CD4-positive, CD25-positive, alpha-beta regulatory T cell (primary cell): Measurements from ENCODE around the gene ABCB4. TPM values are rescaled to one million over a fixed set of nuclear protein-coding genes. Genes with fewer than 3 reads are reported as not detected.
A peak's percentile ranks its signal among the peaks of the same experiment; 100 is the strongest.

Experiments used
- ATAC-seq, 2 donors: fragments of 150-1000 bp; cut with Tn5 transposase; one replicate each; pipeline ENCODE4 v1.10.0; 2021; ENCODE audit warnings: low read depth in 2 of 2, moderate number of reproducible peaks in 2 of 2, moderate library complexity in 1 of 2
- DNase-seq, 3 donors: peaks; one replicate each; pipeline versions ENCODE4 v3.0.0 to v3.0.0-alpha.2; 2012 to 2022; ENCODE audit warnings: mixed read lengths in 1 of 3
- H3K27ac ChIP-seq: one replicate; pipeline ENCODE4 v1.7.0; 2013; ENCODE audit warnings: mild to moderate bottlenecking, low read length; ENCODE audit not compliant: insufficient read depth, poor library complexity, severe bottlenecking
- H3K27me3 ChIP-seq: one replicate; pipeline ENCODE4 v1.7.0; 2013; ENCODE audit warnings: low read length; ENCODE audit not compliant: control insufficient read depth, insufficient read depth
- H3K36me3 ChIP-seq: one replicate; pipeline ENCODE4 v1.7.0; 2013; ENCODE audit warnings: mild to moderate bottlenecking, low read length, moderate library complexity; ENCODE audit not compliant: control insufficient read depth, insufficient read depth
- H3K4me1 ChIP-seq: 2 replicates; pipeline ENCODE4 v1.7.0; 2013; ENCODE audit warnings: mild to moderate bottlenecking, low read length; ENCODE audit not compliant: insufficient read depth, control insufficient read depth, poor library complexity, severe bottlenecking
- H3K4me3 ChIP-seq: one replicate; pipeline ENCODE4 v1.7.0; 2013; ENCODE audit warnings: low read depth, mild to moderate bottlenecking, low read length, moderate library complexity
- H3K9me3 ChIP-seq, 2 experiments: 1 replicate in 1 of 2; 2 replicates in 1 of 2; pipeline ENCODE4 v1.7.0; 2013; ENCODE audit warnings: low read length in 2 of 2, mild to moderate bottlenecking in 1 of 2, moderate library complexity in 1 of 2; ENCODE audit not compliant: control insufficient read depth in 2 of 2
- H3K27ac Mint-ChIP-seq, 3 donors: one replicate each; pipeline ENCODE4 v1.8.0; 2020 to 2022; ENCODE audit warnings: mild to moderate bottlenecking in 3 of 3, mixed read lengths in 3 of 3, moderate library complexity in 2 of 3
- H3K27me3 Mint-ChIP-seq: one replicate; pipeline ENCODE4 v1.8.0; 2022; ENCODE audit warnings: mild to moderate bottlenecking, mixed read lengths
- H3K36me3 Mint-ChIP-seq: one replicate; pipeline ENCODE4 v1.8.0; 2020; ENCODE audit warnings: mixed read lengths
- H3K4me1 Mint-ChIP-seq, 4 donors: one replicate each; pipeline ENCODE4 v1.8.0; 2020 to 2022; ENCODE audit warnings: mixed read lengths in 4 of 4, mild to moderate bottlenecking in 1 of 4
- H3K4me3 Mint-ChIP-seq, 4 donors: one replicate each; pipeline ENCODE4 v1.8.0; 2020 to 2022; ENCODE audit warnings: mild to moderate bottlenecking in 4 of 4, mixed read lengths in 4 of 4, moderate library complexity in 3 of 4
- H3K9me3 Mint-ChIP-seq, 7 donors: one replicate each; pipeline ENCODE4 v1.8.0; 2020 to 2022; ENCODE audit warnings: mixed read lengths in 7 of 7, mild to moderate bottlenecking in 3 of 7, moderate library complexity in 2 of 7
- polyA plus RNA-seq, 4 donors: library from polyadenylated mRNA; unstranded; fragments of 300-500 nt; fragmentation: Illumina TruSeq; gene quantifications; one replicate each; pipeline ENCODE4 v1.2.3, GENCODE V29; 2021
- total RNA-seq: library from RNA; stranded (reverse); gene quantifications from one replicate; pipeline ENCODE4 v1.2.3, GENCODE V29; 2022

Gene ABCB4
- total and polyA plus RNA-seq, 5 donors from 2014 or later, result not detected

DNA sequence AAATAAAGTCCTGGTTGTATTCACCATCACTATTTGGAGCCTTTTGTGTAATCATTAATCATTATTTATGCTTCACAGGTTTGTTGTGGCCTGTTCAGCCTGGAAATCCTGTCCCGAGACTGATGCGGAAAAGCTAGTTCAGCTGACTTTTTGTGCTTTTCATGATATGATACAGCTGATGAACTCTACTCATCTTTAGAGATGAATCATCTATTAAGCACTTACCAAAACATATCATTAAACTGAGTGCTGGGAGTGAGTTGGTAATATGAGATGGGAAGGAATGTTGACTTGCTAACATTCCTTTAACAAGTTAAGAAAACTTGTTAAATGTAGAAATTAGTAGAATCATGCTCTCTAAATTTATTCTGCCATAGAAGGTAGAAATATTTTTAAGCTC is 77.0 kb downstream of the ABCB4 start:
- ATAC-seq, result no peak
- H3K9me3 ChIP-seq, result no peaks in the 10 kb centered on the region
- Mint-ChIP-seq H3K4me3 (no peak overlapping the region), H3K36me3 (peaks cover 24% of the 10 kb centered on the region), H3K4me1 (peaks cover 0 to 4% (median 0%) of the 10 kb centered on the region in 4 donors), H3K27ac (no peak overlapping the region), H3K27me3 (no peaks in the 10 kb centered on the region), H3K9me3 (peaks cover 0 to 1% (median 0%) of the 10 kb centered on the region in 7 donors)
- peaks cover 4% of the 10 kb centered on the region for H3K36me3 ChIP-seq
- DNase-seq, result no peak
- H3K4me3 ChIP-seq, result no peak overlapping the region
- H3K4me1 ChIP-seq, result no peaks in the 10 kb centered on the region
- no peaks in the 10 kb centered on the region for H3K27me3 ChIP-seq
- H3K27ac ChIP-seq, result no peak overlapping the region

DNA sequence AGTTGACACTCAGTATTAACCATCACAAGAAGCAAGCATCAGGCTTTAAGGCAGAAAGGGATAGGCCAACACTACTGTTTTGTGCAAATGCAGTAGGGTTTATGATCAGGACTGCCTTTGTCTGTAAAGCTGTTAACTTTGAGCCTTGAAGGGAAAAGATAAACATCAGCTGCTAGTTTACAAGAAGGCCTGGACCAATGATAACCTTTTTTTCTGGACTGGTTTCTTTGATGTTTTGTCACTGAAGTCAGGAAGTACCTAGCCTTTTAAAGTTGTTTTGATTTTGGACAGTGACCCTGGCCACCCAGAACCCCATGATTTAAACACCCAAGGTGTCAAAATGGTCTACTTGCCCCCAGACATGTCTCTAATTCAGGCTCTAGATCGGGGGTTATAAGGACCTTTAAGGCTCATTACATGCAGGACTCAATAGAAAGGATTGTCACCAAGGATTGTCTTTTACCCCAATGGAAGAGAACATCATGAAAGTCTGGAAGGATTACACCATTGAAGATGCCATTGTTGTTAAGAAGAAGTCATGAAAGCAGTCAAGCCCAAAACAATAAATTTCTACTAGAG is 79.9 kb downstream of the ABCB4 start:
- Mint-ChIP-seq H3K27ac (no peak overlapping the region), H3K36me3 (peaks cover 49% of the 10 kb centered on the region), H3K4me3 (no peak overlapping the region), H3K27me3 (no peaks in the 10 kb centered on the region), H3K4me1 (peaks cover 0 to 10% (median 2%) of the 10 kb centered on the region in 4 donors), H3K9me3 (peaks cover 0 to 1% (median 0%) of the 10 kb centered on the region in 7 donors)
- Histone ChIP-seq H3K9me3 (no peaks in the 10 kb centered on the region), H3K4me3 (no peak overlapping the region), H3K27me3 (no peaks in the 10 kb centered on the region), H3K4me1 (no peaks in the 10 kb centered on the region), H3K27ac (no peak overlapping the region), H3K36me3 (peaks cover 10% of the 10 kb centered on the region)
- DNase-seq (no peak), ATAC-seq (no peak)

DNA sequence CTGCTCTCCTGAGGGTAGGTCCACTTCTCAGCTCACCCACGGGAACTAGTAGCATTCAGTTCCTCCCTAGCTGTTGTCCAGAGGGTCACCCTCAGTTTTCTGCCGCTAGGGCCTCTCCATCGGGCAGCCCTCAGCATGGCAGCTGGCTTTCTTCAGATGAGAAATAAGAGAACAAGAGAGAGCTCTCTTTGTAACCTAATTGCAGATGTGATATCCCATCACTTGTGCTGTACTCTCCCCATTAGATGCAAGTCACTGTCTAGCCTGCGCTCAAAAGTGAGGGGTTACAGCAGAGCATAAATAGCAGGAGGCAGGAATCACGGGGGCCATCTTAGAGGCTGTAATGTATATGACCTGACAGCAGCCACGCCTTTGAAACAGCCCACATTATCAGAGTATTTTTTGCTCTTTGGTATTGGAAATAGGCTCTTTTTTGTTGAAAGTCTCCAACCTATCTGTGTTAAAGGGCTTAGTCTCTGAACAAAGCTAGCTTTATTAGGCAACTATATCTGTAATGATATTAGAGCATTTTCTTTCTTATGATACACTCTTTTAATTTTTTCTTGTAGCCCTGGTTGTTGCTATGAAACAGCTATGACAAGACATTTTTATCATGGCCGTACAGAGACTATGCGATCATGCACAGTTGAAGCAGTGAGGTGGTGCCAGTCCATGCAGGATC is 84.3 kb downstream of the ABCB4 start:
- no peak overlapping the region for H3K27ac Mint-ChIP-seq
- no peak overlapping the region for H3K27ac ChIP-seq
- no peaks in the 10 kb centered on the region for H3K27me3 ChIP-seq
- no peak overlapping the region for H3K4me3 ChIP-seq
- H3K36me3 ChIP-seq, result peaks cover 10% of the 10 kb centered on the region
- no peaks in the 10 kb centered on the region for H3K27me3 Mint-ChIP-seq
- no peak overlapping the region for H3K4me3 Mint-ChIP-seq
- H3K4me1 ChIP-seq, result no peaks in the 10 kb centered on the region
- no peak for ATAC-seq
- H3K9me3 Mint-ChIP-seq, result peaks cover 0 to 7% (median 0%) of the 10 kb centered on the region in 7 donors
- H3K9me3 ChIP-seq, result no peaks in the 10 kb centered on the region
- DNase-seq, result no peak
- peaks cover 60% of the 10 kb centered on the region for H3K36me3 Mint-ChIP-seq
- H3K4me1 Mint-ChIP-seq, result peaks cover 0 to 10% (median 6%) of the 10 kb centered on the region in 4 donors

DNA sequence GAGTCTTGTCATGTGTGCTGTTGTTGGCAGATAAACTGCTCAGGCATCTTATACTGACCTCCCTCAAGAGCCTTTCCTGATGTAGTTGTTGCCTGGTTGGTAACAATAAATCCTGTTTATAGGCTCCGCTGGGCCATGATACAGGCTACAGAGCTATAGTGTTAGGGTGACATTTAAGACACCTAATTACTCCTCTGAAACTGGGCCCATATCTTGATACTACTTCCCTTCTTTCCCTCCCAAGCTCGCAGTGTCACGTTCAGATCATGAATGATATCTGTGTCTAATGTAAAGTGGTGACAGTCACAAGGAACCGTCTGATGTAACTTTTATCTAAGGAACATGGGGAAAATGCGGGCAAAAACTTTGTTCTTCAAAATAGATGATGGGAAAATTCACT is 94.6 kb downstream of the ABCB4 start:
- Histone ChIP-seq H3K27ac (no peak overlapping the region), H3K27me3 (no peaks in the 10 kb centered on the region), H3K4me1 (no peaks in the 10 kb centered on the region), H3K36me3 (peaks cover 18% of the 10 kb centered on the region), H3K4me3 (no peak overlapping the region), H3K9me3 (no peaks in the 10 kb centered on the region)
- Mint-ChIP-seq H3K4me3 (no peak overlapping the region), H3K27me3 (no peaks in the 10 kb centered on the region), H3K36me3 (peaks cover 59% of the 10 kb centered on the region), H3K27ac (no peak overlapping the region), H3K4me1 (peaks cover 0 to 5% (median under 1%) of the 10 kb centered on the region in 4 donors), H3K9me3 (peaks cover 0 to 4% (median 0%) of the 10 kb centered on the region in 7 donors)
- DNase-seq (no peak), ATAC-seq (no peak)

DNA sequence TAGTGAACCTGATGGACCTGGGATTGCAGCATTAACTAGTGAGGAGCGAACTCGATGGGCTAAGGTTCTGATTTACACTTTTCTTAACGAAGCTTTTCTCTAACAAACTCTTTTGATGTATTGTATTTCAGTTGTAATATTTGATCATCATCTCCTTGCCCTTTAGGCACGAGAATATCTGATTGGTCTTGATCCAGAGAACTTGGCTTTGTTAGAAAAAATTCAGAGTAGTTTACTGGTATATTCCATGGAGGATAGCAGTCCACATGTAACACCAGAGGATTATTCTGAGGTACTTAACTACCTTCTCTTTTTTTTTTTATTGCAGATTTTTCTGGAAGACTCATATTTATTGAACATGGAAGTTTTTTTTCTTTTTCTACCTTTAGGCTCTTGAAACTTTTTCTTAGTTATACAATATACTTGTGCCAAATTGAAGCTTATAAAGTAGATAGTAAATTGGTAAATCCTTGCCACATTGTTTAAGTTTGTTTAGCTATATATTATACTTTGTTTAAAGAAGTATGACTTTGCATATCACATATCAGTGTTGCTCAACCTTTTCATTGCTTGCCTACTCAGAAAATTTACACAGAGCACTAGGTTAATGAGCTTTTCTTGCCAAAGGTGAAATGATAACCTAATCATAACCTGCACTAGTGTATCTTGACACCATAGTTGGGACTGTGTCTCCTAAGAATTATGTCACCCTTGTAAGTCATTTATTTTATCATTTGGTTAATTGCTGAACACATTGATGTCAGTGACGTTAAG is 99.6 kb downstream of the ABCB4 start:
- Histone ChIP-seq H3K36me3 (peaks cover 4% of the 10 kb centered on the region), H3K4me3 (no peak overlapping the region), H3K27me3 (no peaks in the 10 kb centered on the region), H3K4me1 (no peaks in the 10 kb centered on the region), H3K27ac (no peak overlapping the region), H3K9me3 (no peaks in the 10 kb centered on the region)
- no peak overlapping the region for H3K4me3 Mint-ChIP-seq
- peaks cover 0 to 4% (median 0%) of the 10 kb centered on the region in 4 donors for H3K4me1 Mint-ChIP-seq
- DNase-seq (no peak), ATAC-seq (no peak)
- peaks cover 29% of the 10 kb centered on the region for H3K36me3 Mint-ChIP-seq
- H3K27me3 Mint-ChIP-seq, result no peaks in the 10 kb centered on the region
- H3K27ac Mint-ChIP-seq, result peak overlapping the region in 1 of 3 donors; percentile 11
- no peaks in the 10 kb centered on the region for H3K9me3 Mint-ChIP-seq

DNA sequence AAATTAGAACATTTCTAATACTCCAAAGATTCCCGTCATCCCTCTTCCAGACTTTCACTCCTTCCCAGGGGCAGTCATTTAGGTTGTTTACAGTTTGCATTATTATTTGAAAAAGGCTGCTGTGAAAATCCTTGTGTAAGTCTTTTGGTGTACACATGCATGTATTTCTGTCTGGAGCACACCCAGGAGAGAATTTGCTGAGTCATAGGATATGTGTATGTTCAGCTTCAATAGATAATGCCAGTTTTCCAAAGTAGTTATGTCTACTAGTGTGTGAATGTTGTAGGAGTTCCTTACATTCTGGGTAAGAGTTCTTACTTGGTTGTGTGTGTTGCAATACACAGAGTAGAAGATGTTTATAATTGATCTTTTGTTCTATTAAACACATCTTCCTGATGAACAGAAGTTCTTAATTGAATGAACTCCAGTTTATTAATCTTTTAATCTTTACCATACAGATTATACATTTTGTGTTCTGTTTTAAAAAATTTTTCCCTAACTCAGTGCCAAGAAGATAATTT is 104.8 kb downstream of the ABCB4 start:
- Histone ChIP-seq H3K27me3 (no peaks in the 10 kb centered on the region), H3K36me3 (peaks cover 3% of the 10 kb centered on the region), H3K4me1 (peaks cover 11% of the 10 kb centered on the region), H3K27ac (no peak overlapping the region), H3K9me3 (no peaks in the 10 kb centered on the region), H3K4me3 (no peak overlapping the region)
- no peak overlapping the region for H3K4me3 Mint-ChIP-seq
- H3K27me3 Mint-ChIP-seq, result no peaks in the 10 kb centered on the region
- DNase-seq (no peak), ATAC-seq (no peak)
- no peaks in the 10 kb centered on the region for H3K9me3 Mint-ChIP-seq
- H3K27ac Mint-ChIP-seq, result no peak overlapping the region
- peaks cover 10% of the 10 kb centered on the region for H3K36me3 Mint-ChIP-seq
- peaks cover 0 to 5% (median 4%) of the 10 kb centered on the region in 4 donors for H3K4me1 Mint-ChIP-seq

DNA sequence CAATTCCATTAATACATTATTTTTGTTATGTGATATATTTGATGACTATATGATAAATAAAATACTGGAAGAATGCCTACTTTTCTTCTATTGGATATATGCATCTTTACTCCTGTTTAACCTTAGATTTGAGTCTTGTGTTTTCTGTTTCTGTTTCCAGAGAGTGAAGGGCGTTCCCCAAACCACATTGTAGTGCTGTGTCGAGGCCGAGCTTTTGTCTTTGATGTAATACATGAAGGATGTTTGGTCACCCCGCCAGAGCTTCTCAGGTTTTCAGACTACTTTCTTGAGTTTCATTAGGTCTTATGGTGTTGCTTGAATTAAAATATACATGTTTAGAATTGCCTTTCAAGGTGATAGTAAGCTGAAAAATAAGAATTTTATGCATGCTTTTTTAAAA is 106.3 kb downstream of the ABCB4 start:
- H3K27ac Mint-ChIP-seq, result peak overlapping the region in 1 of 3 donors; percentile 50
- H3K27me3 Mint-ChIP-seq, result no peaks in the 10 kb centered on the region
- H3K27ac ChIP-seq, result no peak overlapping the region
- peaks cover 11% of the 10 kb centered on the region for H3K4me1 ChIP-seq
- peak overlapping the region in 1 of 4 donors; percentile 8 for H3K4me3 Mint-ChIP-seq
- peak in 2 of 3 donors; percentile 30 to 82 for DNase-seq
- peak overlapping the region; percentile 52 for H3K4me3 ChIP-seq
- H3K9me3 ChIP-seq, result no peaks in the 10 kb centered on the region
- no peaks in the 10 kb centered on the region for H3K27me3 ChIP-seq
- H3K36me3 Mint-ChIP-seq, result peaks cover 6% of the 10 kb centered on the region
- peak; percentile 64 to 80 for ATAC-seq
- no peaks in the 10 kb centered on the region for H3K9me3 Mint-ChIP-seq
- peaks cover 3% of the 10 kb centered on the region for H3K36me3 ChIP-seq
- peaks cover 0 to 5% (median 4%) of the 10 kb centered on the region in 4 donors for H3K4me1 Mint-ChIP-seq
